ENCODE data around the gene OR51T1.
"Not testable (repeated sequence)": the region's sequence is repeated elsewhere in the genome, so short reads cannot be mapped to it uniquely, and the experiment has no call there.

The OR51T1 gene, protein sequence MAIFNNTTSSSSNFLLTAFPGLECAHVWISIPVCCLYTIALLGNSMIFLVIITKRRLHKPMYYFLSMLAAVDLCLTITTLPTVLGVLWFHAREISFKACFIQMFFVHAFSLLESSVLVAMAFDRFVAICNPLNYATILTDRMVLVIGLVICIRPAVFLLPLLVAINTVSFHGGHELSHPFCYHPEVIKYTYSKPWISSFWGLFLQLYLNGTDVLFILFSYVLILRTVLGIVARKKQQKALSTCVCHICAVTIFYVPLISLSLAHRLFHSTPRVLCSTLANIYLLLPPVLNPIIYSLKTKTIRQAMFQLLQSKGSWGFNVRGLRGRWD

DNA sequence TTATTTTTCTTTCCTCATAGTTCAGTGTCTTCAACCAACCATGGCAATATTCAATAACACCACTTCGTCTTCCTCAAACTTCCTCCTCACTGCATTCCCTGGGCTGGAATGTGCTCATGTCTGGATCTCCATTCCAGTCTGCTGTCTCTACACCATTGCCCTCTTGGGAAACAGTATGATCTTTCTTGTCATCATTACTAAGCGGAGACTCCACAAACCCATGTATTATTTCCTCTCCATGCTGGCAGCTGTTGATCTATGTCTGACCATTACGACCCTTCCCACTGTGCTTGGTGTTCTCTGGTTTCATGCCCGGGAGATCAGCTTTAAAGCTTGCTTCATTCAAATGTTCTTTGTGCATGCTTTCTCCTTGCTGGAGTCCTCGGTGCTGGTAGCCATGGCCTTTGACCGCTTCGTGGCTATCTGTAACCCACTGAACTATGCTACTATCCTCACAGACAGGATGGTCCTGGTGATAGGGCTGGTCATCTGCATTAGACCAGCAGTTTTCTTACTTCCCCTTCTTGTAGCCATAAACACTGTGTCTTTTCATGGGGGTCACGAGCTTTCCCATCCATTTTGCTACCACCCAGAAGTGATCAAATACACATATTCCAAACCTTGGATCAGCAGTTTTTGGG lies at the start of gene OR51T1:
OR51T1 (plus strand) TSS at position 41 of the 641 bp plus-strand sequence; CDS start at position 41, 0 bp downstream.
- ATAC-seq = no peak

DNA sequence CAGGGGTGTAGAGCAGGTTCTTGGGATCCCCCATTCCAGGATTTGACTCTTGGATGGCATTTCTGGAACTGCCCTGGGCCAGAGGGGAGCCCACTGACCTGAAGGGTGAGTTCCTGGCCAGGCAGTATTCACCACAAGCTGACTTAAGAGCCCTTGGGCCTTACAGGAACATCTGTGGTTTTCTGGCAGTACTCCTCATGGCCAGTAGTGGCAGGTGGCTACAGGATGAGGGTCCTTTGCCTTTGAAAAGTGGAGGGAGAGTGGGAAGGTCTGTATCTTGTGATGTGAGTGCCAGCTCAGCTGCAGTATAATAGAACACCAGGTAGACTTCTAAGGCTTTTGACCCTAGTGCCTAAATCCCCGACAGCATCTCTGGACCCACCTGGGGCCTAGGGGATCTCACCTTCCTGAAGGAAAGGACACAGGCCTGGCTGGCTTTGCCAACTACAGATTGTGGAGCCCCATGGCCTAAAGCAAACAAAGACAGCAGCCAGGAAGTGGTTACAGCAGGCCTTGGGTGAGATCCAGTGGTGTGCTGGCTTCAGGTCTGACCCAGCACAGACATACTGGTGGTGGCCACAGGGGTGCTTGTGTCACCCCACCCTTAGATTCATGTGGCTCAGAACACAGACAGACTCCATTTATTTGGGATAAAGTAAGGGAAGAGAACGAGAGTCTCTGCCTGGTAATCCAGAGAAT lies 41.7 kb upstream of the OR51T1 start:
- ATAC-seq = no peak

DNA sequence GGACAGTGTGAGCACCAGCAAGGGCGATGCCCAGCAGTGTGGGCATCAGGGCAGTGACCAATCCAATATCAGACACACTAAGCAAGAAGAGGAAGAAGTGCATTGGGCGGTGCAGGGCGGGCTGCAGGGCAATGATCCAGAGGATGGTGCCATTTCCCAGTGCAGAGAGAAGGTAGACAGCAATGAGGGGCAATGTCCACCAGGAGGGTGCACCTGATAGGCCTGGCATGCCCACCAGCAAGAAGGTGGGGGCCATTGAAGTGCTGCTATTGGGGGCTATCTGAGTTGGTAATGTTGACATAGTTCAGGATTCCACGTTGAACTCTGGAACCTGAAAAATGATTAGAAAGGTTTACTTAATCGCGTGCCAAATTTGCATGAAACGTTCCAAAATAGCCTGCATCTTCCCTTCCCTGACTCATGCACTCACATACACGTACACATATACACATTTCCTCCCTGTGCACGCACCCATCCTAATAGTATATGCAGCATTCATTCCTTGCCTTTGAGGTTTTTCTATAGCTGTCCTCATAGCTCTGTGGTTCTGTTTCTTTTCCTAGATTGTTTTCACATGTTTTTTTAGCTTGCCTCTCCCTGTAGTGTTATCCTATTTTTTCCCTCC lies 32.7 kb upstream of the OR51T1 start, which contains the start of gene OR51S1:
OR51S1 (minus strand) TSS at position 301 of the 625 bp plus-strand sequence; CDS start at position 301, 0 bp downstream.
- ATAC-seq = no peak

DNA sequence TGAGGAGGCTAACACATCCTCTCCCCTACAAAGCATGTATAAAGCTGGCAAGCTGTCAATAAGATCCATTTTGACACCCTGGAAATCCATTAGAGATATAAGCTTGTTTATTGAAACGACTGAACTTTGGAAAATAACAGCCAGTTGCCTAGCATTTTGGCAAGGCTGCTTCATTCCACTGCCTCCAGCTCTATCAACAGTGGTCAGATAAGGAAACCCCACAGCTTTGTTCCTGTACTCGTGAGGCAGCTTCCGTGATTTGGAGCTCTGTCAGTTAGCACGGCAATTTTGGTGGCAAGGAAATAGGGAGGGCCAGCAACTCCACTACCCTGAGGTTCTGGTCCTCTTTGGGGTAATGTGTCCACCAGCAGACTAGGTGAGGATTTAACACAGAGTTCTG lies 30.7 kb upstream of the OR51T1 start:
- no peak for ATAC-seq

DNA sequence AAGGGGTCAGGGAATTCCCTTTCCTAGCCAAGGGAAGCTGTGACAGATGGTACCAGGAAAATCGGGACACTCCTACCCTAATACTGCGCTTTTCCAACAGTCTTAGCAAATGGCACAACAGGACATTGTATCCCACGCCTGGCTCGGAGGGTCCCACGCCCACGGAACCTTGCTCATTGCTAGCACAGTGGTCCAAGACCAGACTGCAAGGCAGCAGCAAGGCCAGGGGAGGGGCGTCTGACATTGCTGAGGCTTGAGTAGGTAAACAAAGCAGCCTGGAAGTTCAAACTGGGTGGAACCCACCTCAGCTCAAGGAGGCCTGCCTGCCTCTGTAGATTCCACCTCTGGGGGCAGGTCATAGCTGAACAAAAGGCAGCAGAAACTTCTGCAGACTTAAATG lies 27.4 kb upstream of the OR51T1 start:
- not testable (repeated sequence) for ATAC-seq

DNA sequence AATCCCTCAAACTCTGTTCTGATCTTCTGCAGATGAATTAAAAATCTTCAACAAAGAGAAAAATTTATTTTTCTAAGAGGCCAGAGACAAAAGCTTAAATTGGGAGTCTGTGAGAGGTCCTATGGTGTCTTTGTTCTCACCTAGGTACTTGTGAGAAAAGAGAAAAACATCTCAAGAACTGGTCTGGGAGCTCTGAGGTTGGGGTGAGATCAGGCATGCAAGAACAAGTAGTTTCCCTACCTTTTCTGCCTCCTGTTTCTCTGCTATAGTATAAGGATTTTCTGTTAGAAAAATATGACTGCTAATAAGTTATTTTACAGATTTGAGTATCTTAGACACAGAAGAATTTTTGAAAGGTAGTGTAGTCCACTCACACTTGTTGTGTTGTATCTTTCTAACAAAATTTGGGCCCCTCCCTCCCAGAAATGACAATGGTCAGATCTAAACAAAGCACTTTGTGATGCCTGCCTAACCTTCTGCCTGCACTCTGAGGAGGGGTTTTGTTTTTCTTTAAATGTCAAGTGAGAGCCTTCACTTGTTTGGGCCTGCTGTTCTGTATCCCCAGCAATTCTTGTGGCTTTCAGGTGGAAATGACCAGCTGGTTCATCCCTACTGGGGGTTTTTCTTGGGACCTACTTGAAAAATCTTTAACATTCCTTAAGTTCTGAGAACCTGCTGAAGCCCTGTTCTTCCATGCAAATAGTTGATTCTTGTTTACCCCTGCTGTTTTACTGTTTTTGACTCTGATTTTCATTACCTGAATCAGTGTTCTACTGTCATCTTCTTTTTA lies 19.1 kb upstream of the OR51T1 start:
- ATAC-seq = no peak

DNA sequence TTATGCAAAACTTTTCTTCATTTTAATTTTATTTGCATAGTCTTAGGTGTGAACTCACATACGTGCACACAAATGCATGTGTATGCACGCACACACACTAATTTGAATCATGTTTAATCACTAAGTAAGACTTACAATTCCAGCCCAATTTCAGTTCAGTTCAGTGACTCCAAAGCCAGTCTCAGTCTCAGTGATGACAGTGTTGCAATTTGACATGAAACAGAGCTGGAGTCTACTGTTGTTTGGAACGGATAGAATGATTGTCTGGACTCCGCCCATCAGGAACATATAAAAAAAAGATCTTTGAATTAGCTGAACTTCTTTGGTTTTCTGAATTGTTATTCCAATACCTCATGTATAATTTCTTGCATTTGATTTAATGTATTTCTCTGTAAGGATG lies 17.8 kb upstream of the OR51T1 start:
- no peak for ATAC-seq

DNA sequence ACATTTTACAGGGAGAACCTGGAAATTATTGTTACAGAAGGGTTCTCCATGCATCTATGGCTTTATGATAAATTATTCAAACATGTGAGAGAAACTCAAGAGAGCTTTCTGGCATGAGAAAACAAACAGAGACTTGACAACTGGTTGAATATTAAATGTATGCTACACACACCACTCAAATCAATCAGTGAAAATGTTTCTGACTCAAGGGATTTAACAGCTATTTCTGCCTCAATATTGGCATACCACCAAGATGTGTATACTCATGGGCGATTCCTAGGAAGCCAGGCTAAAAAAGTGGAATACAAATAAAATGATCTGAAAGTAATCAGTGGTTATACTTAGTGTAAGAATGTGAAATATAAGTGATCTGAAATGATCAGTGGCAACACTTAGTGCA lies 15.8 kb upstream of the OR51T1 start:
- ATAC-seq = no peak

DNA sequence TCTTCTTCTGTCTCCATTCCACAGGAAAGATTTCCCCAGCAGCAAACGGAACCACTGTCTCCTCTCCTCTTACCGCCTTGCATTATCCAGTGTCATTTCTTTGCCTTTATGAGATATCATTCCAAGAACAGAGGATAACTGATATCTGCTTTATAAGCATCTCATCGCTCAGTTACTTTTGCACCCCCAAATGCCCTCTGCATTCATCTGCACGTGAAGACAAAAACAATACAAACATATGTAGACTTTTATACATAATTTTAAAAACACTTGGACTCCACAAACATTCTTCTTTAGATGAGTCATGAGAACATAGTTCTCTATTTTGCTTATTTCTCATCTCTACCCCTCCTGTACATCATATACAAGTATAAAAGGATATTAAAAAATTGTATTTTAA lies 512 bp upstream of the OR51T1 start:
- ATAC-seq = no peak

DNA sequence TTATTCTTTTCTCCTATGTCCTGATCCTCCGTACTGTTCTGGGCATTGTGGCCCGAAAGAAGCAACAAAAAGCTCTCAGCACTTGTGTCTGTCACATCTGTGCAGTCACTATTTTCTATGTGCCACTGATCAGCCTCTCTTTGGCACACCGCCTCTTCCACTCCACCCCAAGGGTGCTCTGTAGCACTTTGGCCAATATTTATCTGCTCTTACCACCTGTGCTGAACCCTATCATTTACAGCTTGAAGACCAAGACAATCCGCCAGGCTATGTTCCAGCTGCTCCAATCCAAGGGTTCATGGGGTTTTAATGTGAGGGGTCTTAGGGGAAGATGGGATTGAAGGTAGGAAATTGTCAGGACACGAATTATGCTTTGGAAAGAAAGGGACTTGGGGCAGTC lies 843 bp downstream of the OR51T1 start:
- no peak for ATAC-seq

DNA sequence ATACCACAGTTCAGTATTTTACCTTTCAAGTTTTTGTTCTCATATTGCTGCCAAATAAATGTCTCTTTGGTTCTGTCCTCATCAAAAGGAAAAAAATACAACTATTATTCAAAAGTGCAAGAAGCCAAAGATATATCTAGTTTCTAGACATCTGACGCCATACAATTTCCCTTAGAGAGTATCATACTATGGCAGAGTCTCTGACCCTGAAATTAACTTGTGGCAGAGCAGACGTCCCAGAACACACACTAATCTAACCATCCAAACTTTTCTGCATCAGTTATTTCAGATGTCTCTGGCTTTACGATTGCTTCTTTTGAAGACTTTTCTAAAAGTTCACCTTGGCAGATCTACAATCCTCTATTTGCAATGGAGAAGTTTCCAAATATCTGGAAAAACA lies 2.7 kb downstream of the OR51T1 start:
- no peak for ATAC-seq

DNA sequence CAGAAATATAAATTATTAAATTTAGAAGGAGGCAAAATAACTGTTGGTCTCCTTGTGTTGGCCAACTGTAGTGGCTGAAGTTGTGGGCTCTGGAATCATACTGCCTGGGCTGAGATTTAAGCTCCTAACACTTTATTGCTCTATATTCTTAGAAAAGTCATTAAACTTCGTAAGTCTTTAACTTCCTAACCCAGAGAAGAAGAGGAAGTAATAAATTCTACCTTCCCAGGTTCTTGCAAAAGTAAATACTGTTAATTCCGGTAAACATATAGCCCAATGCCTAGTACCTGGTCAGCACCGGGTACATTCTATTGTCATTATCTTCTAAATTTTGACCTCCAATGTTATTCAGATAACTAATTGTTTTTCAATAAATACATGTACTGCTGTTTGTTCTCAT lies 4.5 kb downstream of the OR51T1 start:
- no peak for ATAC-seq

DNA sequence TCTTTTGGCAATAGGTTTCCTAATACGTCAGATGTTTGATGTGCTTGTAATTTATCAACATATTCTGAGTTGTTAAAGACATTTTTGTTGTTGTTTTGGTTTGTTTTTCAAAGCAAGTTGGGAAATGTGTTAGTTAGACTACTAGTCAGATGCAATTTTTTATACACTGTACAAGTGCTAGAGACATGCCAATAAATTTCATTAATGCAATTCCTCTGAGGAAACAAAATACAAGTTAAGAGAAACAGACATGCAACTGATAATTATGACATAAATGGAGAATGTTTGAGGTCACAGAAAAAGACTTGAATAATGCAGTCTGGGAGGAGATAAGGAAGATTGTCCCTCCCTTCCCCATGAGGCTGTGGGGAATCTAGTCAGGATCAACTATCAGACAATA lies 5.9 kb downstream of the OR51T1 start:
- ATAC-seq = no peak

DNA sequence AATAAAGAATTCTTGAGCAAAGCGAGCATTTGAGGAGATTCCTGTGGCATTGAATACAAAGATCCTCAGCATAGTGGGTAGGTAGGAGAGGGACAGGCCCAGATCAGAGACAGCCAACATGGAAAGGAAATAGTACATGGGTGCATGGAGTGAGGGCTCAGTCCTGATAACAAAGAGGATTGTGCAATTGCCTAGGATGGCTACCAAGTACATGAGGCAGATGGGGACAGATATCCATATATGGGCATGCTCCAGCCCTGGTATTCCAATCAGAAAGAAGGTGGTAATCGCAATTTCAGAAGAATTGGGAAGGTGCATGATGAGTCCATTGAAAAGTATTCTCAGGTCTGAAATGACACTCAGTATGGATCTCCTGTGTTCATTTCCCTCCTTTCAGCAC lies 8.6 kb downstream of the OR51T1 start:
- no peak for ATAC-seq

DNA sequence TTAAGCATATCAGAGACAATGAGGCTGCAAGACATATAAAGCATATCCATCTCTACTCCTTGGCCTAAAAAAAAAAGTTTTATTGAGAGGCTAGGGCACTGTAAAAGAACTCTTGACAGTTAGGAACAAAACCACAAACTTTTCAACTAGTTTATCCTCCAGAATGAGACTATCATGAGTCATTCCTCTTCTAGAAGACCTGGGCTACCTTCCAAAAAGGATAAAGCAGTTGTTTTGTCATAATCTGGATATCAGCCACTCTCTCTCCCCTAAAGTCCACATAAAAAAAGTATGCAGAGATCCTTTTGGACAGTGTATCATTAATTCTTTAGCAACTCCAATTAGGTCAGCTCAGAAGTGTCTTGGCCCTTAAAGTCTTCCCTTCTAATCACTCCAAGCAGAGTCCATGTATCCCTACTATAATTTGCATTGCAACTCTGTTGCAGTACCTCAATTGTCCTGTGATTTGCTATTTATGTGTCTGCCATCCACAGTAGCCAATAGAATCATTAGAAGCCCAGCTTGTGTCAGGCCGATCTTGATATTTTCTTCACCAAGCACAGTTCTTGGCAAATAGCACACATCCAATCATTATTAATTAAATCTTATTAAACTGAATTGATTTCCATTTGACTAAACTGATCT lies 10.4 kb downstream of the OR51T1 start:
- ATAC-seq = no peak

DNA sequence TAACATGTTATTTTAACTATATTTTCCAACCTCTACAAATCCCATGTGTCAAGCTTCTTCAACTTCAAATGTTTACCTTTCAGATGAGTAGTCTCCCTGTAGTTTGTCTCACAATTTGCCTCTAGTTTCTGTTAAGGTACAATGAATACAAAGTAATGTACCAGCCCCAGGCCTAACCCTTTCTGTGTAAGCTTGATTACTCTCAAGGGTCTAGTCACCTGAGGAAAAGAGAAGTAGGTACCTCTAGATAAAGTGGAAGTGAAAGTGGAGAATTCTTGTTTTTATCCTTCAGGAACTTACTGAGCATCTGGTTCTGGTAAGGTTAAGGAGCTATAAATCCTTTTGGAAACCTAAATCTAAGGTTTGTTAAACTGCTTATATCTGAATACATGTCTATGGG lies 21.8 kb downstream of the OR51T1 start, which contains the start of gene OR51A7:
OR51A7 (plus strand) TSS at position 300 of the 400 bp plus-strand sequence. CDS start 3,587 bp downstream, outside the sequence.
- no peak for ATAC-seq

DNA sequence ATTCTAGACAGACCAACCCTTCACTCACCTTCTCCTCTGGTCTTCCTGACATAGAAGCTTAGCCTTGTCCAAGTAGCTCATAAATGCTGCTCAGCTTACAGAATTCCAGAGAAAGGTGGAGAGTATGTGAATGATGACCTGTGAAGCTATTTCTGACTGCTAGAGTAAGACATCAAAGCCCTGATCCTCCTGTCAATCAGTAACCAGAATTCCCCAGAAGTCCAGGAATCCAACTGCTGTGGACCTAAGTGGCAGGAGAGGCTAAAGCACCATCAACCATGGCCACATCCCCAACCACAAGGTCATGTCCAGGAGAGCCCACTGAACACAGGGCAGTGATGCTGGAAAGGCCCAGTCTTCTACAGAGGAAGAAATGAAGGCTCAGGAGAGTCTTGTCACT lies 34.9 kb downstream of the OR51T1 start:
- ATAC-seq = no peak

DNA sequence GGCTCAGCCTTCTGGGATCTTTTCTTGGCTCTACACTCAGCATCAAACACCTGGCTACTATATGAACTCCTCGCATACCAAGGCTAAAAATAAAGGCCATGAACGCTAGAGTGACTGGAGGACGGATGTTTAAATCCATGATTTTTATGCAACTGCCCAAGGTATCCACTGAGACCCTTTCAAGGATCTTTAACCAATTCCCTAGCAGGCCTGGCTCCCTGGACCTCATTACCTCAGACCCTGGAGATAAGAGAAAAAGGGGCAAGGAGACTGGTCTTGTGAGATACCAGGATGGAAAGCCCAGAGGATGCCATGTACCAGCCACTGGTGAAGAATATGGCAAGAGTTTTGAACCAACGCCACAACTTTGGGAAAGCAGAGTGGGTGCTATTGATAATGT lies 37.5 kb downstream of the OR51T1 start, which contains the start of gene OR51G2:
OR51G2 (minus strand) TSS at position 101 of the 400 bp plus-strand sequence. CDS start 3,687 bp downstream, outside the sequence.
- no peak for ATAC-seq

DNA sequence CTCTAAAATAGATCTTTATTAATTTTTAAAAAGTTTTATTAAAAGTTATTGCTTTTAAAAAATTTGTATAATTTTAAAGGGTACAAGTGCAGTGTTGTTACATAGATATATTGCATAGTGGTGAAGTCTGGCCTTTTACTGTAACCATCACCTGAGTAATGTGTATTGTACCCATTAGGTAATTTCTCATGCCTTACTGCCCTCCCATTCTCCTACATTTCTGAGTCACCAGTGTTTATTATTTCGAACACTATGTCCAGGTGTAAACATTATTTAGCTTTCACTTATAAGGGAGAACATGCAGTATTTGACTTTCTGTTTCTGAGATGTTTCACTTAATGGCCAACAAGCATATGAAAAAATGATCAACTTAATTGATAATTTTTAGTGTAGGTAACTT lies 40.1 kb downstream of the OR51T1 start:
- ATAC-seq = no peak

DNA sequence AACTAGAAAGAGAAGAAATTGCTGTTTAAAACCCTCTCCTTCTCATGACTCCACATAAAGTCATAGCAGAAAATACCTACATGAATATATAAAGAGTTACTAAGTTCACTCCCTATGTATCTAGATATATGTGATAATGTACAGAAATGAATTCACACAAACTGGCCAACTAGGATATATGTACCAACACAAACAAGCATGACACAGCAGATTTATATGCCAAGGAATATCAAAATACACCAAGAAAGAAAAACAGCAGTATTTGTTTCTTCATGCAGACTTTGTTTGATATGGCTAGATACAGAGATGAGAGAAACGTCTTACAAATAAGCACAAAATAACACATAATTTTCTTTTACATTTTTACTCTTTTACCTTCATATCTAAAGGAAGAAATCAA lies 40.6 kb downstream of the OR51T1 start:
- no peak for ATAC-seq

DNA sequence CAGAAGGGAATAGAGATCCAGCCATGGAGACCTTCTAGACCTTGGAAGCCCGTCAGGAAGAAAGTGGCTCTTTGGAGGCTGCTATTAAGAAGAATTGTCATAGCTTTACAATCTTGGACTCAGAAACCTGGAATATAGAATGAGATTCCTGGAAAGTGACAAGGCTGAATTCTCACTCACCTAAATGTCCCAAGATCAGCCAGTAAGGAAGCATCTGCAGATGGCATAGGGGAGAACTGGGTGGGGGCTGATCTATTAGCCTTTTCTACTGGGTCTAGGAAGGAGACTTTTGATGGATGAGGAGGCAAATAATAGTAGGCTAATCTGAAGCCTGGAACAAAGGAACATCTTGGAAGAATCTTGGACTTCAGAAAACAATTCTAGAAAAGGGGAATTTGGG lies 42.5 kb downstream of the OR51T1 start, which contains the start of gene OR51G1:
OR51G1 (minus strand) TSS at position 101 of the 400 bp plus-strand sequence; CDS start at position 101, 0 bp downstream.
- no peak for ATAC-seq

DNA sequence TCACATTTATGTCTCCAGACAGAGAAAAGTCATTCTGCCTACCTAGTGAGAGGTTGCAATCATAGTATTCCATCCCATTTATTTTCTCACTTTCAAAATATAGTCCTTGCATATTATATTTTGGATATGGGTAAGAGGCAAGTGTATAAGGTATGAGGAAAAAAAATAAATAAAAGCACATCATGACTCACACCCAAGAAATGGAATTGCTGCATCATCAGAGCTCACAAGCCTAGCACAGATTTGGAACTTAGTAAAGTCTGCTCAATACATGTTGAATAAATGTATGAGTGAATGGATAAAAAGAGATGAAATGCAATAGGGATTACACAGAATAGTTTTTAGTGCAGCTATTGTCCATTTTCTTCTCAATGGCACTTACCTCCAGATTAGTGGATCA lies 44.9 kb downstream of the OR51T1 start:
- no peak for ATAC-seq
